Measurements from ENCODE around the gene EPHB3. TPM values are rescaled to one million over a fixed set of nuclear protein-coding genes. Genes with fewer than 3 reads are reported as not detected.

EPHB3 gene
- total RNA-seq, 2 donors from 2014 or later, result 7.9 to 10.1 TPM

GRCh38 chr3:184596886-184597575, 35.4 kb downstream of the EPHB3 start:
- intact Hi-C loops (cut with DNase I), result no loop called here

GRCh38 chr3:184597829-184598573, 36.4 kb downstream of the EPHB3 start:
- 56 to 63% methylated on average over 9 to 20 of the region's 20 CpGs for WGBS, 2 donors
- intact Hi-C loops (cut with DNase I), result no loop called here
- Histone ChIP-seq H3K27me3 (no peaks in the 10 kb centered on the region), H3K4me1 (peaks cover 20% of the 10 kb centered on the region), H3K36me3 (replicated peaks in 1 of 2; ENCODE audit: insufficient read depth in 1 of 2, low read depth in 2 of 2) (no peaks in the 10 kb centered on the region), H3K4me3 (no peak overlapping the region), H3K9me3 (no peaks in the 10 kb centered on the region), H3K27ac (peak overlapping the region in 3 of 4 donors; percentile 5 to 44 (median 20))
- DNase-seq, result peak; percentile 35 to 59 (median 50)
- ATAC-seq, result peak; percentile 56
- no peak for TF ChIP-seq POLR2A (IDR thresholded peaks at IDR 0.05)
- no peak for TF ChIP-seq CTCF (IDR thresholded peaks at IDR 0.05)

More at GRCh38 chr3:184596886-184597575, 35.4 kb downstream of the EPHB3 start:
- WGBS, 2 donors, result 84 to 92% methylated on average over 5 of the region's 6 CpGs
- TF ChIP-seq CTCF (IDR thresholded peaks at IDR 0.05), result no peak
- no peak for TF ChIP-seq POLR2A (IDR thresholded peaks at IDR 0.05)
- Histone ChIP-seq H3K4me1 (peaks cover 13% of the 10 kb centered on the region), H3K36me3 (replicated peaks in 1 of 2; ENCODE audit: insufficient read depth in 1 of 2, low read depth in 2 of 2) (no peaks in the 10 kb centered on the region), H3K27ac (peak overlapping the region in 1 of 4 donors; percentile 20), H3K9me3 (no peaks in the 10 kb centered on the region), H3K4me3 (no peak overlapping the region), H3K27me3 (no peaks in the 10 kb centered on the region)
- DNase-seq (no peak), ATAC-seq (no peak)

- Histone ChIP-seq H3K36me3 (replicated peaks in 1 of 2; ENCODE audit: insufficient read depth in 1 of 2, low read depth in 2 of 2) (no peaks in the 10 kb centered on the region), H3K4me3 (no peak overlapping the region), H3K27ac (peak overlapping the region in 1 of 4 donors; percentile 44), H3K27me3 (no peaks in the 10 kb centered on the region), H3K4me1 (peaks cover 26% of the 10 kb centered on the region), H3K9me3 (no peaks in the 10 kb centered on the region)
- TF ChIP-seq POLR2A (IDR thresholded peaks at IDR 0.05) (no peak), CTCF (IDR thresholded peaks at IDR 0.05) (no peak)
- intact Hi-C loops (cut with DNase I), result no loop called here
- DNase-seq (no peak), ATAC-seq (no peak)
- 87 to 98% methylated on average over 3 to 7 of the region's 7 CpGs for WGBS, 2 donors
Measured at GRCh38 chr3:184598574-184598927, 37.0 kb downstream of the EPHB3 start.

GRCh38 chr3:184599143-184599542, 37.6 kb downstream of the EPHB3 start:
- Histone ChIP-seq H3K9me3 (no peaks in the 10 kb centered on the region), H3K27me3 (no peaks in the 10 kb centered on the region), H3K36me3 (replicated peaks in 1 of 2; ENCODE audit: insufficient read depth in 1 of 2, low read depth in 2 of 2) (no peaks in the 10 kb centered on the region), H3K4me3 (no peak overlapping the region), H3K4me1 (peaks cover 32% of the 10 kb centered on the region), H3K27ac (no peak overlapping the region)
- TF ChIP-seq POLR2A (IDR thresholded peaks at IDR 0.05) (no peak), CTCF (IDR thresholded peaks at IDR 0.05) (no peak)
- 75 to 85% methylated on average over 1 to 3 of the region's 3 CpGs for WGBS, 2 donors
- DNase-seq (no peak), ATAC-seq (no peak)
- intact Hi-C loops (cut with DNase I), result no loop called here
